Measurements from ENCODE around the gene FAM83C. TPM values are rescaled to one million over a fixed set of nuclear protein-coding genes. Genes with fewer than 3 reads are reported as not detected.

Gene FAM83C
- total RNA-seq, 1 experiment from 2014 or later: not detected

DNA sequence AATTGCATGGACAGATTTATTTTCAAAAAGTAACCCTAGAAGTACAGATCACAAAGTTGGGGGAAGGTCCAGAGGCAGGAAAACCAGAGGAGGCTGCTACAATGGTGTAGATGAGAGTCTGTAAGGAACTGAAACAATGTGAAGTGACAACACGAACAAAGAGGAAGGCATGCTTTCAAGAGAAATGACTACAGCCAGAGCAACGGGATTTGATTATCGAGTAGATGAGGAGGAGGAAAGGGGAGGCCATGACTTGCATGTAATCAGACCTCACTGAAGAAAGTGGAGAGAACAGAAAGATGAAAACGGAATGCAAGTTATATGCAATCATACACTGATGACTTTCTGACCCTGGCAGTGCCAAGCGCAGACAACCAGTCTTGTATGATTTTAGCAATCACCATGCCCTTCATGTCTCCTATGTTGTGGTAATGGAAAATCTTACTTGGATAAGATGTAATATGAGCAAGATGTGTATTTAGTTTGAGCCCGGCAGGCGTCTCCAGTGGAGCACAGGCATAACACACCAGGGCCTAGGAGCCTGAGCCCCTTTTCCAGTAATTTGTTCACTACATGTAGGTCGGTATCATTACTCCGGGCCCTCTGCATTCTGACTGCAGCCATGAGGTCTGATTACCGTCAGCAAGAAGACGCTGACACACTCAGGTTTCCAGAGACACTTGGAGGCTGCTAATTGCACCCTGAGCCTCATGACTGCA is 34.0 kb upstream of the FAM83C start:
- no peaks in the 10 kb centered on the region for H3K9me2 ChIP-seq (ENCODE audit: insufficient read depth)
- peak overlapping the region; percentile 38 for H3K9ac ChIP-seq (ENCODE audit: low read length)
- no peak for ATAC-seq
- H3K4me3 ChIP-seq (replicated peaks in 1 of 2; ENCODE audit: low read depth in 1 of 2, low read length in 2 of 2): no peak overlapping the region
- H3K79me2 ChIP-seq (ENCODE audit: insufficient read depth, low read length): no peaks in the 10 kb centered on the region
- ChIA-PET POLR2A (no interaction called here), RAD21 (ENCODE audit: low non-redundant PET in 1 of 2, low total read pairs in 2 of 2, uncharacterized antibody in 2 of 2, unreplicated experiment in 2 of 2) (no interaction called here), CTCF (no interaction called here)
- H4K20me1 ChIP-seq (ENCODE audit: insufficient read depth): no peaks in the 10 kb centered on the region
- H3K4me1 ChIP-seq (ENCODE audit: control insufficient read depth in 1 of 2, insufficient read depth in 2 of 2, low read length in 2 of 2): peaks cover 50 to 77% of the 10 kb centered on the region in 2 experiments
- no peaks in the 10 kb centered on the region for H3K9me3 ChIP-seq (ENCODE audit: control insufficient read depth in 1 of 2, insufficient read depth in 1 of 2, low read depth in 1 of 2, low read length in 2 of 2)
- H3K4me2 ChIP-seq (ENCODE audit: low read length): peak overlapping the region; percentile 64
- TF ChIP-seq, protein P1, sequence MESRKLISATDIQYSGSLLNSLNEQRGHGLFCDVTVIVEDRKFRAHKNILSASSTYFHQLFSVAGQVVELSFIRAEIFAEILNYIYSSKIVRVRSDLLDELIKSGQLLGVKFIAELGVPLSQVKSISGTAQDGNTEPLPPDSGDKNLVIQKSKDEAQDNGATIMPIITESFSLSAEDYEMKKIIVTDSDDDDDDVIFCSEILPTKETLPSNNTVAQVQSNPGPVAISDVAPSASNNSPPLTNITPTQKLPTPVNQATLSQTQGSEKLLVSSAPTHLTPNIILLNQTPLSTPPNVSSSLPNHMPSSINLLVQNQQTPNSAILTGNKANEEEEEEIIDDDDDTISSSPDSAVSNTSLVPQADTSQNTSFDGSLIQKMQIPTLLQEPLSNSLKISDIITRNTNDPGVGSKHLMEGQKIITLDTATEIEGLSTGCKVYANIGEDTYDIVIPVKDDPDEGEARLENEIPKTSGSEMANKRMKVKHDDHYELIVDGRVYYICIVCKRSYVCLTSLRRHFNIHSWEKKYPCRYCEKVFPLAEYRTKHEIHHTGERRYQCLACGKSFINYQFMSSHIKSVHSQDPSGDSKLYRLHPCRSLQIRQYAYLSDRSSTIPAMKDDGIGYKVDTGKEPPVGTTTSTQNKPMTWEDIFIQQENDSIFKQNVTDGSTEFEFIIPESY (IDR thresholded peaks at IDR 0.05; ENCODE audit: extremely low read depth, insufficient replicate concordance, low read length): no peak
- TF ChIP-seq JUND (IDR thresholded peaks at IDR 0.05) (no peak), CEBPB (IDR thresholded peaks at IDR 0.05; ENCODE audit: low read depth) (no peak), ZNF274 (IDR thresholded peaks at IDR 0.05; ENCODE audit: low read depth, low read length) (no peak), POLR2AphosphoS5 (IDR thresholded peaks at IDR 0.05; ENCODE audit: low read depth, low read length) (no peak), SP1 (IDR thresholded peaks at IDR 0.05; ENCODE audit: low read depth) (no peak), SIN3A (IDR thresholded peaks at IDR 0.05; ENCODE audit: low read depth) (no peak), EGR1 (IDR thresholded peaks at IDR 0.05; ENCODE audit: low read depth) (no peak), CBX3 (IDR thresholded peaks at IDR 0.05; ENCODE audit: low read depth) (no peak), TCF7L2 (IDR thresholded peaks at IDR 0.05; ENCODE audit: borderline replicate concordance, extremely low read depth, insufficient read depth, insufficient read length) (no peak), ELF1 (IDR thresholded peaks at IDR 0.05; ENCODE audit: borderline replicate concordance, low read depth) (no peak), EZH2 (IDR thresholded peaks at IDR 0.05) (no peak), ZFX (IDR thresholded peaks at IDR 0.05) (no peak), POLR2A (IDR thresholded peaks at IDR 0.05; ENCODE audit: borderline replicate concordance, extremely low read depth, insufficient read depth, insufficient read length) (no peak)
- TF ChIP-seq, protein P2, sequence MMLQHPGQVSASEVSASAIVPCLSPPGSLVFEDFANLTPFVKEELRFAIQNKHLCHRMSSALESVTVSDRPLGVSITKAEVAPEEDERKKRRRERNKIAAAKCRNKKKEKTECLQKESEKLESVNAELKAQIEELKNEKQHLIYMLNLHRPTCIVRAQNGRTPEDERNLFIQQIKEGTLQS (IDR thresholded peaks at IDR 0.05): no peak
- TF ChIP-seq, protein P3, sequence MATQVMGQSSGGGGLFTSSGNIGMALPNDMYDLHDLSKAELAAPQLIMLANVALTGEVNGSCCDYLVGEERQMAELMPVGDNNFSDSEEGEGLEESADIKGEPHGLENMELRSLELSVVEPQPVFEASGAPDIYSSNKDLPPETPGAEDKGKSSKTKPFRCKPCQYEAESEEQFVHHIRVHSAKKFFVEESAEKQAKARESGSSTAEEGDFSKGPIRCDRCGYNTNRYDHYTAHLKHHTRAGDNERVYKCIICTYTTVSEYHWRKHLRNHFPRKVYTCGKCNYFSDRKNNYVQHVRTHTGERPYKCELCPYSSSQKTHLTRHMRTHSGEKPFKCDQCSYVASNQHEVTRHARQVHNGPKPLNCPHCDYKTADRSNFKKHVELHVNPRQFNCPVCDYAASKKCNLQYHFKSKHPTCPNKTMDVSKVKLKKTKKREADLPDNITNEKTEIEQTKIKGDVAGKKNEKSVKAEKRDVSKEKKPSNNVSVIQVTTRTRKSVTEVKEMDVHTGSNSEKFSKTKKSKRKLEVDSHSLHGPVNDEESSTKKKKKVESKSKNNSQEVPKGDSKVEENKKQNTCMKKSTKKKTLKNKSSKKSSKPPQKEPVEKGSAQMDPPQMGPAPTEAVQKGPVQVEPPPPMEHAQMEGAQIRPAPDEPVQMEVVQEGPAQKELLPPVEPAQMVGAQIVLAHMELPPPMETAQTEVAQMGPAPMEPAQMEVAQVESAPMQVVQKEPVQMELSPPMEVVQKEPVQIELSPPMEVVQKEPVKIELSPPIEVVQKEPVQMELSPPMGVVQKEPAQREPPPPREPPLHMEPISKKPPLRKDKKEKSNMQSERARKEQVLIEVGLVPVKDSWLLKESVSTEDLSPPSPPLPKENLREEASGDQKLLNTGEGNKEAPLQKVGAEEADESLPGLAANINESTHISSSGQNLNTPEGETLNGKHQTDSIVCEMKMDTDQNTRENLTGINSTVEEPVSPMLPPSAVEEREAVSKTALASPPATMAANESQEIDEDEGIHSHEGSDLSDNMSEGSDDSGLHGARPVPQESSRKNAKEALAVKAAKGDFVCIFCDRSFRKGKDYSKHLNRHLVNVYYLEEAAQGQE (IDR thresholded peaks at IDR 0.05; ENCODE audit: low read depth): no peak
- TF ChIP-seq, protein P4, sequence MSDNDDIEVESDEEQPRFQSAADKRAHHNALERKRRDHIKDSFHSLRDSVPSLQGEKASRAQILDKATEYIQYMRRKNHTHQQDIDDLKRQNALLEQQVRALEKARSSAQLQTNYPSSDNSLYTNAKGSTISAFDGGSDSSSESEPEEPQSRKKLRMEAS (IDR thresholded peaks at IDR 0.05): no peak
- intact Hi-C loops (cut with micrococcal nuclease): no loop called here
- H3K27me3 ChIP-seq (ENCODE audit: insufficient read depth, low read length): no peaks in the 10 kb centered on the region
- BruUV-seq (replicated peaks): no TSS peak
- DNase-seq (ENCODE audit: low read depth, low spot score): no peak
- H3K27ac ChIP-seq (ENCODE audit: low read depth, low read length): peak overlapping the region; percentile 63; the same call in 1 of the 2 replicates
- H2AFZ ChIP-seq (ENCODE audit: low read depth, low read length, poor library complexity, severe bottlenecking): no peak overlapping the region
- H3K36me3 ChIP-seq (ENCODE audit: control insufficient read depth in 1 of 2, insufficient read depth in 2 of 2, low read length in 2 of 2): no peaks in the 10 kb centered on the region
